H1 (cell line): ENCODE measurements around the gene RPP25L. TPM values are rescaled to one million over a fixed set of nuclear protein-coding genes. Genes with fewer than 3 reads are reported as not detected.

Source experiments
- CTCF ChIA-PET: fragments of 300-600 bp; sonication (Branson Sonifier 250); formaldehyde crosslinking; loops from one replicate; lab custom pipeline; 2021; ENCODE audit not compliant: partially characterized antibody; lab: Charles Lee
- POLR2A ChIA-PET: fragments of 300-600 bp; sonication (Branson Sonifier 250); formaldehyde crosslinking; loops from one replicate; lab custom pipeline; 2021; ENCODE audit warnings: inconsistent platforms; ENCODE audit not compliant: partially characterized antibody; lab: Charles Lee
- DNase-seq, 2 experiments: peaks; one replicate each; pipeline versions ENCODE4 v3.0.0 to v3.0.0-alpha.2; 2010 to 2022; ENCODE audit warnings: low spot score in 2 of 2, low read depth in 1 of 2, mixed read lengths in 1 of 2
- FAIRE-seq: peaks from 2 replicates; lab custom pipeline; 2011; peaks lifted over from hg19 to GRCh38; lab: Jason Lieb, UNC
- H2AFZ ChIP-seq: 2 replicates; pipeline ENCODE4 v1.8.1; 2012; ENCODE audit warnings: low read length, inconsistent platforms
- H2AK5ac ChIP-seq: 2 replicates; pipeline ENCODE4 v1.6.1; 2013; ENCODE audit warnings: low read depth, low read length
- H2BK120ac ChIP-seq: replicated peaks from 2 replicates; pipeline ENCODE3; 2013; ENCODE audit warnings: low read depth, low read length, inconsistent platforms
- H2BK12ac ChIP-seq: 2 replicates; pipeline ENCODE4 v1.6.1; 2013; ENCODE audit warnings: low read depth, low read length
- H2BK15ac ChIP-seq: 2 replicates; pipeline ENCODE4 v1.6.1; 2013; ENCODE audit warnings: low read length
- H2BK20ac ChIP-seq: 2 replicates; pipeline ENCODE4 v1.6.1; 2013; ENCODE audit warnings: low read length
- H2BK5ac ChIP-seq: 2 replicates; pipeline ENCODE4 v1.6.1; 2013; ENCODE audit warnings: low read depth, low read length
- H3K14ac ChIP-seq: 2 replicates; pipeline ENCODE4 v1.6.1; 2013; ENCODE audit warnings: inconsistent platforms; ENCODE audit not compliant: insufficient read length
- H3K18ac ChIP-seq: 2 replicates; pipeline ENCODE4 v1.6.1; 2013; ENCODE audit warnings: low read length; ENCODE audit errors: extremely low read depth
- H3K23ac ChIP-seq: 2 replicates; pipeline ENCODE4 v1.6.1; 2013; ENCODE audit warnings: inconsistent platforms; ENCODE audit not compliant: insufficient read length
- H3K23me2 ChIP-seq: 2 replicates; pipeline ENCODE4 v1.6.1; 2013; ENCODE audit warnings: low read depth, low read length
- H3K27ac ChIP-seq: 2 replicates; pipeline ENCODE4 v1.6.1; 2011; ENCODE audit warnings: low read depth, low read length, inconsistent platforms
- H3K27me3 ChIP-seq, 4 experiments: replicated peaks in 1 of 4; 1 replicate in 1 of 4; 2 replicates in 3 of 4; pipeline versions ENCODE4 v1.6.1 to v1.8.1; 2011 to 2013; ENCODE audit warnings: low read length in 3 of 4, mild to moderate bottlenecking in 3 of 4, inconsistent platforms in 2 of 4, mixed read lengths in 2 of 4, moderate library complexity in 1 of 4; ENCODE audit not compliant: control insufficient read depth in 3 of 4, insufficient read depth in 3 of 4; ENCODE audit errors: extremely low read depth in 1 of 4
- H3K36me3 ChIP-seq, 4 experiments: 2 replicates each; pipeline versions ENCODE4 v1.6.1 to v1.8.1; 2011 to 2013; ENCODE audit warnings: mild to moderate bottlenecking in 4 of 4, low read length in 3 of 4, moderate library complexity in 2 of 4, control low read depth in 1 of 4, inconsistent platforms in 1 of 4; ENCODE audit not compliant: insufficient read depth in 4 of 4, control insufficient read depth in 2 of 4
- H3K4ac ChIP-seq: replicated peaks from 2 replicates; pipeline ENCODE3; 2013; ENCODE audit warnings: low read length, low read depth, mixed read lengths, inconsistent platforms; ENCODE audit not compliant: insufficient read length
- H3K4me1 ChIP-seq, 4 experiments: replicated peaks in 1 of 4; 1 replicate in 1 of 4; 2 replicates in 3 of 4; pipeline versions ENCODE4 v1.6.1 to v1.8.1; 2011 to 2013; ENCODE audit warnings: low read length in 3 of 4, inconsistent platforms in 2 of 4, mixed read lengths in 1 of 4; ENCODE audit not compliant: insufficient read depth in 4 of 4, control insufficient read depth in 3 of 4
- H3K4me2 ChIP-seq, 2 experiments: 2 replicates each; pipeline versions ENCODE4 v1.6.1 to v1.8.1; 2011 to 2013; ENCODE audit warnings: low read depth in 2 of 2, low read length in 2 of 2, control low read depth in 1 of 2, inconsistent platforms in 1 of 2, mild to moderate bottlenecking in 1 of 2; ENCODE audit not compliant: insufficient read depth in 1 of 2
- H3K4me3 ChIP-seq, 4 experiments: fragments of 200-600, 300-600 bp in 1 of 4; sonication (generic), shearing (Covaris generic), sonication (Bioruptor Twin) in 1 of 4; 2 replicates each; pipeline versions ENCODE4 v1.5.1 to v1.8.1; 2011 to 2016; ENCODE audit warnings: low read length in 4 of 4, low read depth in 3 of 4, control low read depth in 2 of 4, inconsistent platforms in 2 of 4, mild to moderate bottlenecking in 2 of 4, mixed read lengths in 1 of 4, moderate library complexity in 1 of 4; ENCODE audit not compliant: insufficient read depth in 2 of 4; ENCODE audit errors: extremely low read depth in 1 of 4
- H3K56ac ChIP-seq: replicated peaks from 2 replicates; pipeline ENCODE3; 2013; ENCODE audit warnings: low read depth, mild to moderate bottlenecking, mixed read lengths, low read length, inconsistent platforms; ENCODE audit not compliant: insufficient read length
- H3K79me1 ChIP-seq: 2 replicates; pipeline ENCODE4 v1.6.1; 2013; ENCODE audit warnings: low read depth, low read length, control low read depth
- H3K79me2 ChIP-seq, 2 experiments: 2 replicates each; pipeline versions ENCODE4 v1.6.1 to v1.8.1; 2012 to 2013; ENCODE audit warnings: low read length in 2 of 2, mild to moderate bottlenecking in 2 of 2, inconsistent platforms in 1 of 2; ENCODE audit not compliant: insufficient read depth in 2 of 2, control insufficient read depth in 1 of 2
- H3K9ac ChIP-seq, 4 experiments: replicated peaks in 1 of 4; 1 replicate in 1 of 4; 2 replicates in 3 of 4; pipeline versions ENCODE4 v1.6.1 to v1.8.1; 2011 to 2013; ENCODE audit warnings: low read depth in 3 of 4, low read length in 3 of 4, control low read depth in 2 of 4, mild to moderate bottlenecking in 2 of 4, moderate library complexity in 2 of 4, inconsistent platforms in 1 of 4; ENCODE audit errors: extremely low read depth in 1 of 4
- H3K9me3 ChIP-seq, 2 experiments: 2 replicates each; pipeline versions ENCODE4 v1.6.1 to v1.8.1; 2012 to 2013; ENCODE audit warnings: mild to moderate bottlenecking in 2 of 2, moderate library complexity in 2 of 2, control low read depth in 1 of 2, inconsistent platforms in 1 of 2, low read depth in 1 of 2, low read length in 1 of 2, mixed read lengths in 1 of 2; ENCODE audit not compliant: insufficient read depth in 2 of 2
- H4K20me1 ChIP-seq, 2 experiments: replicated peaks in 1 of 2; 2 replicates each; pipeline versions ENCODE3 to v1.8.1; 2011 to 2013; ENCODE audit warnings: inconsistent platforms in 2 of 2, low read length in 2 of 2, mild to moderate bottlenecking in 1 of 2; ENCODE audit not compliant: insufficient read depth in 2 of 2, control insufficient read depth in 1 of 2
- H4K5ac ChIP-seq: 2 replicates; pipeline ENCODE4 v1.6.1; 2013; ENCODE audit warnings: low read length, low read depth, mixed read lengths, inconsistent platforms; ENCODE audit not compliant: insufficient read length
- H4K8ac ChIP-seq: 2 replicates; pipeline ENCODE4 v1.8.0; 2013; ENCODE audit warnings: mild to moderate bottlenecking, moderate library complexity, low read length, inconsistent platforms; ENCODE audit not compliant: insufficient read depth; ENCODE audit errors: extremely low read depth
- H4K91ac ChIP-seq: replicated peaks from 2 replicates; pipeline ENCODE3; 2013; ENCODE audit warnings: low read length, mixed read lengths, inconsistent platforms; ENCODE audit not compliant: insufficient read length
- BACH1 ChIP-seq: IDR thresholded peaks from 2 replicates; pipeline ENCODE4 v1.6.1; 2012; ENCODE audit warnings: low read length, improper control_type of control experiment
- CHD1 ChIP-seq: IDR thresholded peaks from 2 replicates; pipeline ENCODE4 v1.6.1; 2012; ENCODE audit warnings: low read depth, low read length, improper control_type of control experiment
- FOSL1 ChIP-seq: IDR thresholded peaks from 2 replicates; pipeline ENCODE4 v1.6.1; 2011; ENCODE audit warnings: mild to moderate bottlenecking, low read depth, low read length, moderate library complexity; ENCODE audit not compliant: insufficient read depth
- POLR2AphosphoS5 ChIP-seq: IDR thresholded peaks from 2 replicates; pipeline ENCODE4 v1.6.1; 2011; ENCODE audit warnings: low read depth, low read length
- POU5F1 ChIP-seq: IDR thresholded peaks from 2 replicates; pipeline ENCODE4 v1.6.1; 2011; ENCODE audit warnings: low read depth, mild to moderate bottlenecking, low read length, moderate library complexity
- RFX5 ChIP-seq: IDR thresholded peaks from 2 replicates; pipeline ENCODE4 v1.6.1; 2011; ENCODE audit warnings: low read depth, low read length, improper control_type of control experiment, borderline replicate concordance
- SP1 ChIP-seq: IDR thresholded peaks from 2 replicates; pipeline ENCODE4 v1.6.1; 2011; ENCODE audit warnings: low read depth, low read length
- SP4 ChIP-seq: IDR thresholded peaks from 2 replicates; pipeline ENCODE4 v1.6.1; 2012; ENCODE audit warnings: low read length, inconsistent platforms
- WGBS, 2 experiments: shearing (Covaris generic) in 1 of 2; methylation state at CpG; one replicate each; pipeline versions ENCODE4 v1.1.6 to v1.1.7; 2013 to 2015; ENCODE audit warnings: low lambda C conversion rate in 2 of 2, mixed read lengths in 2 of 2, inconsistent platforms in 1 of 2, low coverage in 1 of 2, missing lambda C conversion rate in 1 of 2; ENCODE audit not compliant: insufficient replicate concordance in 2 of 2, insufficient coverage in 1 of 2, insufficient read length in 1 of 2; ENCODE audit errors: extremely low coverage in 1 of 2, missing lambda C conversion rate in 1 of 2; 5-methylcytosine and 5-hydroxymethylcytosine counted together
- polyA plus RNA-seq, 7 experiments: library from polyadenylated mRNA; depleted of rRNA in 3 of 7; stranded (reverse) in 5 of 7; unstranded in 2 of 7; fragments of >200 nt in 5 of 7; fragments of 200-250 nt in 2 of 7; gene quantifications; 1 replicate in 5 of 7; 2 replicates in 1 of 7; 4 replicates in 1 of 7; pipeline versions ENCODE4 v1.2.1 to v1.2.3, GENCODE V29; 2011 to 2013; ENCODE audit warnings: missing spikeins in 2 of 7, mixed read lengths in 2 of 7
- total RNA-seq: library from RNA; stranded (reverse); fragmentation: NEBNext Ultra II Directional; extraction: Animal tissue kit (Norgen Biotek cat#: 25700); gene quantifications from 2 replicates; pipeline ENCODE4 v1.2.1, GENCODE V29; 2021

RPP25L gene
- total and polyA plus RNA-seq, 2 of the 8 experiments (the other 6 are each of a cell fraction or from before 2014, with no cell fraction given) = 21.6 to 75.0 TPM

DNA sequence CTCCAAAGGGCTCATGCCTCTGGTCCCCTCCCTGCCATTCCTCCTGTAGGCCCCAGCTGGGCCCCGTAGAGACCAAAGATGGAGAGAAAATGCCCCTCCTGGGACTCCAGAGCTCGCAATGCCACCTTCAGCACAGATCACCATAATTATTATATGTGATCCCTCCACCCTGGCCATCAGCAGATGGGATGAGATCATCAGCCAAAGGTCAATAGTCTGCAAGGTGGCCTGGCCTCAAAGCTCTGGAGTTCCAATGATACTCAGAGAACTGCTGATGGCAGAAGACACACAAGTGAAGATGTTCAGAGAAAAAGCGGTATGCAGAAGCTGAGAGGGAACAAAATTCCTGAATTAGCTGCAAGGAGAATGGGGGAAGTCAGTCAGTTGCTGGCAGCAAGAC, 5.0 kb downstream of the RPP25L start:
- no peak overlapping the region for H2AK5ac ChIP-seq
- DNase-seq = no peak
- TF ChIP-seq RFX5 (no peak), BACH1 (no peak), POU5F1 (no peak), POLR2AphosphoS5 (no peak), CHD1 (no peak), FOSL1 (no peak), SP1 (no peak), SP4 (no peak)
- TF ChIP-seq, all 59 proteins: peak for 0
- Histone ChIP-seq H4K5ac (no peak overlapping the region), H3K23ac (no peak overlapping the region), H2BK12ac (no peak overlapping the region), H3K9me3 (no peaks in the 10 kb centered on the region), H3K4me1 (peaks cover 0 to 12% (median 6%) of the 10 kb centered on the region in 4 experiments; a peak in 5 of 7 replicates), H3K27me3 (peaks cover 0 to 3% (median 0%) of the 10 kb centered on the region in 4 experiments; a peak in 1 of 7 replicates), H2BK120ac (no peak overlapping the region), H3K4ac (no peak overlapping the region), H2BK5ac (no peak overlapping the region; the same call in 1 of the 2 replicates), H2AFZ (no peak overlapping the region), H3K56ac (no peak overlapping the region), H3K9ac (no peak overlapping the region), H2BK15ac (no peak overlapping the region), H3K79me2 (no peaks in the 10 kb centered on the region), H3K79me1 (no peaks in the 10 kb centered on the region), H4K20me1 (no peaks in the 10 kb centered on the region), H4K91ac (no peak overlapping the region), H3K18ac (no peak overlapping the region), H4K8ac (no peak overlapping the region), H2BK20ac (no peak overlapping the region), H3K4me3 (no peak overlapping the region), H3K23me2 (peaks cover 4% of the 10 kb centered on the region; the same call in 1 of the 2 replicates), H3K14ac (no peak overlapping the region), H3K4me2 (no peak overlapping the region), H3K36me3 (no peaks in the 10 kb centered on the region), H3K27ac (no peak overlapping the region)
- 87% methylated on average over 3 of the region's 3 CpGs; no CpG with 5 or more reads in 1 of the 2 experiments for WGBS, 2 experiments
- ChIA-PET CTCF (interaction anchor here (0.7 to 16.9 kb wide), 9 partner anchors 13 to 113 kb away, joined by 3 to 401 read pairs (median 73); partner anchors contain the start of genes ARID3C and SIGMAR1), POLR2A (no interaction called here)
- FAIRE-seq = no peak
